HCT116 (cell line): ENCODE measurements around the gene TTC6. TPM values are rescaled to one million over a fixed set of nuclear protein-coding genes. Genes with fewer than 3 reads are reported as not detected.

ENCODE experiments used
- ATAC-seq: fragments of 200-7000 bp; cut with Tn5 transposase; 2 replicates; pipeline ENCODE4 v1.9.1; 2020; ENCODE audit warnings: mild to moderate bottlenecking, moderate library complexity
- BruUV-seq: library from RNA; stranded (reverse); fragments of 400-500 nt; replicated peaks from 2 replicates; lab custom pipeline; 2021; lab: Mats Ljungman, UMichigan
- CTCF ChIA-PET: fragments of 300-600 bp; sonication (Branson Sonifier 250); formaldehyde crosslinking; loops from one replicate; lab custom pipeline; 2021; ENCODE audit warnings: antibody characterized with exemption; lab: Charles Lee
- POLR2A ChIA-PET: fragments of 300-600, 350-600 bp; sonication (Branson Sonifier 250); formaldehyde crosslinking; loops from one replicate; lab custom pipeline; 2021; ENCODE audit warnings: antibody characterized with exemption; lab: Charles Lee
- RAD21 ChIA-PET, 2 experiments: fragments of 300-600 bp; sonication (Branson Sonifier 250); formaldehyde crosslinking; loops; one replicate each; lab custom pipeline; 2023; ENCODE audit warnings: low total read pairs in 2 of 2; ENCODE audit not compliant: uncharacterized antibody in 2 of 2, unreplicated experiment in 2 of 2, low non-redundant PET in 1 of 2; lab: Charles Lee
- DNase-seq: peaks from one replicate; pipeline ENCODE4 v3.0.0-alpha.2; 2010; ENCODE audit warnings: low read depth, low spot score
- H2AFZ ChIP-seq: fragments of 200-600 bp; shearing (Covaris generic), sonication (generic); 2 replicates; pipeline ENCODE4 v1.6.1; 2017; ENCODE audit warnings: low read depth, mixed run types, mixed read lengths, antibody characterized with exemption, low read length; ENCODE audit not compliant: poor library complexity, severe bottlenecking
- H3K27ac ChIP-seq: 2 replicates; pipeline ENCODE4 v1.5.1; 2012; ENCODE audit warnings: low read depth, low read length
- H3K27me3 ChIP-seq: fragments of 200-600 bp; sonication (generic); 2 replicates; pipeline ENCODE4 v1.6.1; 2016; ENCODE audit warnings: mixed run types, low read length, mixed read lengths; ENCODE audit not compliant: insufficient read depth
- H3K36me3 ChIP-seq, 2 experiments: fragments of 200-500 bp in 1 of 2; fragments of 200-600 bp in 1 of 2; sonication (Bioruptor generic) in 1 of 2; sonication (generic) in 1 of 2; 2 replicates each; pipeline versions ENCODE4 v1.5.1 to v1.6.1; 2014 to 2016; ENCODE audit warnings: low read length in 2 of 2, inconsistent platforms in 1 of 2, mixed read lengths in 1 of 2, mixed run types in 1 of 2; ENCODE audit not compliant: insufficient read depth in 2 of 2, control insufficient read depth in 1 of 2
- H3K4me1 ChIP-seq, 2 experiments: fragments of 200-600 bp in 1 of 2; sonication (generic) in 1 of 2; 2 replicates each; pipeline versions ENCODE4 v1.5.1 to v1.6.1; 2012 to 2017; ENCODE audit warnings: low read length in 2 of 2, inconsistent platforms in 1 of 2, mild to moderate bottlenecking in 1 of 2, mixed read lengths in 1 of 2, mixed run types in 1 of 2, moderate library complexity in 1 of 2; ENCODE audit not compliant: insufficient read depth in 2 of 2, control insufficient read depth in 1 of 2
- H3K4me2 ChIP-seq: fragments of 200-600 bp; sonication (generic); 2 replicates; pipeline ENCODE4 v1.6.1; 2017; ENCODE audit warnings: mixed run types, low read length, mixed read lengths
- H3K4me3 ChIP-seq, 2 experiments: fragments of 200-600 bp in 1 of 2; sonication (generic) in 1 of 2; replicated peaks in 1 of 2; 2 replicates each; pipeline ENCODE4 v1.5.1; 2011 to 2016; ENCODE audit warnings: low read length in 2 of 2, control low read depth in 1 of 2, low read depth in 1 of 2, mild to moderate bottlenecking in 1 of 2, mixed read lengths in 1 of 2, mixed run types in 1 of 2
- H3K79me2 ChIP-seq: fragments of 200-600 bp; sonication (generic); 2 replicates; pipeline ENCODE4 v1.6.1; 2017; ENCODE audit warnings: mild to moderate bottlenecking, mixed run types, low read length, moderate library complexity, mixed read lengths; ENCODE audit not compliant: insufficient read depth
- H3K9ac ChIP-seq: fragments of 200-600 bp; sonication (generic); 2 replicates; pipeline ENCODE4 v1.6.1; 2016; ENCODE audit warnings: low read length, mixed read lengths
- H3K9me2 ChIP-seq: fragments of 200-600 bp; sonication (generic), shearing (Covaris generic); 2 replicates; pipeline ENCODE4 v1.6.1; 2017; ENCODE audit warnings: mixed run types, mild to moderate bottlenecking, moderate library complexity; ENCODE audit not compliant: insufficient read depth
- H3K9me3 ChIP-seq, 2 experiments: fragments of 200-500 bp in 1 of 2; fragments of 200-600 bp in 1 of 2; sonication (Bioruptor generic) in 1 of 2; sonication (generic) in 1 of 2; 2 replicates each; pipeline ENCODE4 v1.6.1; 2014 to 2017; ENCODE audit warnings: low read length in 2 of 2, mixed read lengths in 2 of 2, inconsistent platforms in 1 of 2, low read depth in 1 of 2, mild to moderate bottlenecking in 1 of 2, mixed run types in 1 of 2, moderate library complexity in 1 of 2; ENCODE audit not compliant: control insufficient read depth in 1 of 2, insufficient read depth in 1 of 2
- H4K20me1 ChIP-seq: fragments of 200-600 bp; sonication (generic), shearing (Covaris generic); 2 replicates; pipeline ENCODE4 v1.6.1; 2017; ENCODE audit warnings: mixed run types, mild to moderate bottlenecking, moderate library complexity; ENCODE audit not compliant: insufficient read depth
- CBX3 ChIP-seq: IDR thresholded peaks from 2 replicates; pipeline ENCODE4 v1.6.1; 2012; ENCODE audit warnings: low read depth
- EGR1 ChIP-seq: IDR thresholded peaks from 2 replicates; pipeline ENCODE4 v1.6.1; 2012; ENCODE audit warnings: low read depth
- ELF1 ChIP-seq: IDR thresholded peaks from 2 replicates; pipeline ENCODE4 v1.6.1; 2012; ENCODE audit warnings: low read depth, borderline replicate concordance
- EZH2 ChIP-seq: fragments of 200-600 bp; sonication (generic); IDR thresholded peaks from 2 replicates; pipeline ENCODE4 v1.6.1; 2017; ENCODE audit warnings: antibody characterized with exemption, mixed run types
- JUND ChIP-seq: IDR thresholded peaks from 2 replicates; pipeline ENCODE4 v1.6.1; 2012
- RAD21 ChIP-seq: IDR thresholded peaks from 2 replicates; pipeline ENCODE4 v1.6.1; 2012; ENCODE audit warnings: low read depth, mild to moderate bottlenecking
- SIN3A ChIP-seq: IDR thresholded peaks from 2 replicates; pipeline ENCODE4 v1.6.1; 2012; ENCODE audit warnings: low read depth
- SP1 ChIP-seq: IDR thresholded peaks from 2 replicates; pipeline ENCODE4 v1.6.1; 2012; ENCODE audit warnings: low read depth
- SRF ChIP-seq: IDR thresholded peaks from 2 replicates; pipeline ENCODE4 v1.6.1; 2012; ENCODE audit warnings: low read depth
- TCF7L2 ChIP-seq: IDR thresholded peaks from 2 replicates; pipeline ENCODE4 v1.7.0; 2011; ENCODE audit warnings: borderline replicate concordance, inconsistent platforms; ENCODE audit not compliant: insufficient read depth, insufficient read length; ENCODE audit errors: extremely low read depth
- ZBTB33 ChIP-seq: IDR thresholded peaks from 2 replicates; pipeline ENCODE4 v1.6.1; 2011; ENCODE audit warnings: mild to moderate bottlenecking, low read length, moderate library complexity; ENCODE audit not compliant: insufficient replicate concordance; ENCODE audit errors: extremely low read depth
- ZFX ChIP-seq: fragments of 450-650 bp; IDR thresholded peaks from 2 replicates; pipeline ENCODE4 v1.6.1; 2017
- intact Hi-C: fragments of 100-400 bp; cut with micrococcal nuclease; formaldehyde crosslinking; loops from 2 replicates; pipeline ENCODE4 v1.10.0; 2022
- total RNA-seq: library from RNA; stranded (reverse); gene quantifications from one replicate; pipeline ENCODE4 v1.2.1, GENCODE V29; 2021; ENCODE audit not compliant: unreplicated experiment
- TF ChIP-seq, protein P1 (sequence below), 3 experiments: fragments of 200-600 bp in 1 of 3; sonication (generic) in 1 of 3; IDR thresholded peaks in 2 of 3; conservative IDR thresholded peaks in 1 of 3; 2 replicates each; pipeline ENCODE4 v1.5.1; 2012 to 2017; ENCODE audit warnings: low read depth in 2 of 3, low read length in 2 of 3, antibody characterized with exemption in 1 of 3, borderline replicate concordance in 1 of 3, control low read depth in 1 of 3, mild to moderate bottlenecking in 1 of 3, mixed read lengths in 1 of 3, mixed run types in 1 of 3, moderate library complexity in 1 of 3; ENCODE audit not compliant: insufficient read depth in 1 of 3
- TF ChIP-seq, protein P2 (sequence below): IDR thresholded peaks from 2 replicates; pipeline ENCODE4 v1.6.1; 2012

The TTC6 gene
- total RNA-seq, 1 experiment from 2014 or later, result 0.10 TPM

DNA sequence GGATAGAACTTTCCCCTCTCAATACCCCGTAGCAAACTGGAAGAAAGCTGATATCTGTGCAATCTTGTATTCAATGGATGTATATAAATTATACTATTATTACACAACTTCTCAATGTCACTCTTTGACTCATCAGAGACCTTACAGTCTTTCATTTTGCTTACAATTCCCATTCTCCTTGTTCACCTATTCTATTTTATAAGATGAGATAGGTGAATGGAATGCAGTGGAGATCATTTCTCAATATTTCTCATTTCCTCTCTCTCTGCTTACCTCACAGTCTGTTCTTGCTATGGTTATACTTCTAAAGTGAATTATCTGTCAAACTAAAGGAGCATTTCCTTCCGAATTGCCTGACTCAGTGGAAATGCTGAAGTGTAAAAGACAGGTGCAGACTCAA, 15.3 kb upstream of the TTC6 start:
- peaks cover 5 to 20% of the 10 kb centered on the region in 2 experiments; a peak in 3 of 4 replicates for H3K4me1 ChIP-seq
- H3K36me3 ChIP-seq, result no peaks in the 10 kb centered on the region
- POLR2A ChIA-PET, result no interaction called here
- H3K9ac ChIP-seq, result no peak overlapping the region
- no peaks in the 10 kb centered on the region for H3K79me2 ChIP-seq
- H3K9me3 ChIP-seq, result no peaks in the 10 kb centered on the region
- no peaks in the 10 kb centered on the region for H3K9me2 ChIP-seq
- H3K27ac ChIP-seq, result no peak overlapping the region
- no peak overlapping the region for H2AFZ ChIP-seq
- H3K4me3 ChIP-seq, result no peak overlapping the region
- TF ChIP-seq CBX3, result no peak
- no peak for TF ChIP-seq ZFX
- no peak for TF ChIP-seq SRF
- TF ChIP-seq, protein P1, sequence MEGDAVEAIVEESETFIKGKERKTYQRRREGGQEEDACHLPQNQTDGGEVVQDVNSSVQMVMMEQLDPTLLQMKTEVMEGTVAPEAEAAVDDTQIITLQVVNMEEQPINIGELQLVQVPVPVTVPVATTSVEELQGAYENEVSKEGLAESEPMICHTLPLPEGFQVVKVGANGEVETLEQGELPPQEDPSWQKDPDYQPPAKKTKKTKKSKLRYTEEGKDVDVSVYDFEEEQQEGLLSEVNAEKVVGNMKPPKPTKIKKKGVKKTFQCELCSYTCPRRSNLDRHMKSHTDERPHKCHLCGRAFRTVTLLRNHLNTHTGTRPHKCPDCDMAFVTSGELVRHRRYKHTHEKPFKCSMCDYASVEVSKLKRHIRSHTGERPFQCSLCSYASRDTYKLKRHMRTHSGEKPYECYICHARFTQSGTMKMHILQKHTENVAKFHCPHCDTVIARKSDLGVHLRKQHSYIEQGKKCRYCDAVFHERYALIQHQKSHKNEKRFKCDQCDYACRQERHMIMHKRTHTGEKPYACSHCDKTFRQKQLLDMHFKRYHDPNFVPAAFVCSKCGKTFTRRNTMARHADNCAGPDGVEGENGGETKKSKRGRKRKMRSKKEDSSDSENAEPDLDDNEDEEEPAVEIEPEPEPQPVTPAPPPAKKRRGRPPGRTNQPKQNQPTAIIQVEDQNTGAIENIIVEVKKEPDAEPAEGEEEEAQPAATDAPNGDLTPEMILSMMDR (IDR thresholded peaks at IDR 0.05 in 2 of 3, conservative IDR thresholded peaks at IDR 0.05 in 1 of 3; ENCODE audit: borderline replicate concordance in 1 of 3, insufficient read depth in 1 of 3, low read depth in 2 of 3, low read length in 2 of 3), result no peak
- no peak for TF ChIP-seq RAD21
- TF ChIP-seq SP1, result no peak
- TF ChIP-seq EGR1, result no peak
- no peak for TF ChIP-seq EZH2
- TF ChIP-seq JUND, result no peak
- TF ChIP-seq, protein P2, sequence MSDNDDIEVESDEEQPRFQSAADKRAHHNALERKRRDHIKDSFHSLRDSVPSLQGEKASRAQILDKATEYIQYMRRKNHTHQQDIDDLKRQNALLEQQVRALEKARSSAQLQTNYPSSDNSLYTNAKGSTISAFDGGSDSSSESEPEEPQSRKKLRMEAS, result no peak
- TF ChIP-seq SIN3A, result no peak
- TF ChIP-seq TCF7L2, result no peak
- TF ChIP-seq ELF1, result no peak
- TF ChIP-seq ZBTB33, result no peak
- BruUV-seq, result no TSS peak
- no peaks in the 10 kb centered on the region for H4K20me1 ChIP-seq
- ATAC-seq, result no peak
- RAD21 ChIA-PET, result no interaction called here
- DNase-seq, result no peak
- CTCF ChIA-PET, result no interaction called here
- intact Hi-C loops, result no loop called here
- H3K4me2 ChIP-seq, result no peak overlapping the region
- no peaks in the 10 kb centered on the region for H3K27me3 ChIP-seq
